ENCODE results near the gene FNBP1L.

FNBP1L gene

GRCh38 chr1:93592551-93592949 is 144.6 kb downstream of the FNBP1L start:
- no peak for DNase-seq (ENCODE audit: low read depth in 2 of 2)

DNA sequence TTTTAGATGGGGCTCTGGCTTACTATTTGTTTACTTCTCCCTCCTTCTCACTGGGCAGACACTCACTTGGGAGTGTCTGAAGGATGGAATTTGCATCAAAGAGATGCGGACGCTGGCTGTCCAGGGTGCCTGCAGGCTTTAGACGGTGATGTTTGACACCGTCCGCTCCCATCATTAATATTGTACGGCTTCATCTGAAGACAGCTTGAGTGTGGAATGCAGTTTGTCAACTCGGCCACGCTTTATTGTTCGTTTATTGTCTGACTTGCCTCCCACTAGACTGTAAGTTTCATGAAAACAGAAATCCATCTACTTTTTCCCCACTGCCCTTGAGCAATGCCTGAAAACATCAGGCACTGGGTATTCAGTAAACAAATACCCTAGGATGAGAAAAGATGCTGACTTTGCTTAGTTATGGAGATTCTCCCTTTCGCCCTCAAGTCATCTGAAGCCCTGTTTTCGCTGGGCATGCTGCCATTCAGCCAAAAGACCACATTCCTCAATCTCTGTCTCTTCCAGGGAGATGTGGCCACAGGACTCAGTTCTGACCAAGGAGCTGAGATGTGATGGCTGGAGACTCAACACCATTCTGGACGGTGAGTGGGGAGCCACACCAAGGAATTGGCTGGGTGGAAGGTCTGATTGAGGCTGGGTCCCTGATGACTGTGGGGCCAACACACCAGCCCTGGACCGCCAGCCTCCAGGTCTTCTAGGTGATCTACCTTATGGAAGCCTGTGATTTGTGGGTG is 146.1 kb downstream of the FNBP1L start:
- no peak for DNase-seq (ENCODE audit: low read depth in 2 of 2)

DNA sequence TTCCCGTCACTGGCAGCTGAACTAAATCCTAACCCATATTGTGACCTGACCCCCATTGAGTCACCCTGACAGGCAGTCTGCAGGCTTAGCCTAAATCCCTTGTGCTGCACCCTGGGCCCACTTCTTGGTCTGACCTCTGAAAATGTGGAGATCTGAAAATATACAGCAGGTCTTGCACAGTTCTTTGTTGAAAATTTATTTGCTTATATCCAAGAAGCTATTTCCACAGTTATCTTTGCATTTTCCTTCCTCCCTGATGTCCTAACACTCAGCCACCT is 146.6 kb downstream of the FNBP1L start:
- DNase-seq (ENCODE audit: low read depth in 2 of 2) = no peak

DNA sequence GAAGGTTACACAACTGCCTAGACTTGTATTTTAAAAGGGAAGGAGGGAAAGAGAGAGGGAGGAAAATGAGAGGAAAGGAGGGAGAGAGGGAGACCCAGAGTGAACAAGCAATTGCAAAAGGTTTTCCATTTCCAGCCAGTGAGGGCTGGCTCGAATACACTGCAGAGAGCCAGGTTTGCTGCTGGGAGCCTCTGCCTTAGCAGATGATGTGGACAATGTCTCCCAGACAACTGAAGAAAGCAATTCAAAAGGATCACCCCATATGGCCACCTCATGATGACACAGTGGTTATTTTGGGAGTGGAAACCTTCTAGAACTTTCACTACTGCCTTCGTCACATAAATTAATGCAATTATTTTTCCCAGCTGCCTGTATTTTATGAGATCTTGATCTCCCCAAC is 147.3 kb downstream of the FNBP1L start:
- DNase-seq (ENCODE audit: low read depth in 2 of 2) = no peak

DNA sequence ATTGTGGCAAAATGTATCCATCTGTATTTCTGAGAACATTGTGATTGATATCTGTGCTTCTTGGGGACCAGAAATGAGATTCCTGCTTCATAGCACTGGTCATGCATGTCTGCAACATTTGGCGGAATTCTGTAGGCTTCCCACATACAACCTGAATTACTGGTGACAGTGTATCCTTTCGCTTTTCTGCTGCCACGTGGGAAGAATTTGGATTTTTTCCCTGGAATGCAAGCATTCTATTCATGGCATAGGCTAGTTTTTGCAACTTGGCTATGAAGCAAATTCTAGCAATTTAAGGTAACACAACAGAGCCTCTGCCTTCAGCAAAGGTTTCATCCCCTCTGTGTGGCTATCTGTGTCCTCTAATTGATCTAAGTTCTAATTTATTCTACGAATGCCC is 147.8 kb downstream of the FNBP1L start:
- DNase-seq (ENCODE audit: low read depth in 2 of 2) = no peak

- no peak for DNase-seq (ENCODE audit: low read depth in 2 of 2)
Measured at GRCh38 chr1:93596329-93597089, 148.6 kb downstream of the FNBP1L start.

- DNase-seq (ENCODE audit: low read depth in 2 of 2) = no peak
Measured at GRCh38 chr1:93597709-93598108, 149.8 kb downstream of the FNBP1L start.

GRCh38 chr1:93598396-93598795 is 150.5 kb downstream of the FNBP1L start:
- DNase-seq (ENCODE audit: low read depth in 2 of 2) = no peak

- DNase-seq (ENCODE audit: low read depth in 2 of 2) = no peak
Measured at GRCh38 chr1:93598861-93599439, 151.0 kb downstream of the FNBP1L start.

DNA sequence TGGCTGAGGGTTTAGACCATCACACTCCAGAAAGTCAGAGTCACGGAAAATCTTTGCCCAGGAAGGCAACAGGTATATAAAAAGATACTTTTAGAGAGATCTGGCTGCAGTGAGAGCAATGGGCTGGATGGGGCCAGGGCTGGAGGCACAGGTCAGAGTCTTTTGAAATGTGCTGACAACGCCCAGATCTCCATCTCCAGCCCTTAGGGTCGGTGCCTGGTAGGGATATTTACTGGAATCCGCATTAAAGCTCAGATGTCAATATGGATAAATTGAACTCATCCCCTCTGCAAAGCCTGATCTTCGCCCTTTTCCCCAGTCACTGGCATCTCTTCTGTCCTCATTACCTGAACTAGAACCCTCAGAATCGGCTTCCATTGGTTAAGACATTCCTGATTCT is 151.6 kb downstream of the FNBP1L start:
- DNase-seq (ENCODE audit: low read depth in 2 of 2) = no peak

DNA sequence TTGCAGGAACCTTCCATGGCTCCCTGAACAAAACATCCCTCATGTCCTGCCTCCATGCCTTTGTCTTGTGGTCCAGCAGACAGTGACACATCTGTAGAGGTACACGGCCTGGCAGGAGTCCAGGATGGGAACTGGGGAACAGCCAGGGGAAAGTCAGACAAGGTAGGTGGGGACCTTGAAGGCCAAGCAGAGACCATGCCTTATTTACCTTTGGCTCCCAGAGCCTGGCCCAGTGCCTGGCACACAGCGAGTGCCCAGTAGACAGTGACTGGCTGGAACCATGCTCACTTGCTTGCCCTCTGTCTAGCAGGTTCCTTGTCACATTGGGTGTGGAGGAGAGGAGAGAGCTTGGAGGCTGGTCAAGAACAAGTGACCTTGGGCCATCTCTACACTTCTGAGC is 152.7 kb downstream of the FNBP1L start:
- DNase-seq (ENCODE audit: low read depth in 2 of 2) = no peak

DNA sequence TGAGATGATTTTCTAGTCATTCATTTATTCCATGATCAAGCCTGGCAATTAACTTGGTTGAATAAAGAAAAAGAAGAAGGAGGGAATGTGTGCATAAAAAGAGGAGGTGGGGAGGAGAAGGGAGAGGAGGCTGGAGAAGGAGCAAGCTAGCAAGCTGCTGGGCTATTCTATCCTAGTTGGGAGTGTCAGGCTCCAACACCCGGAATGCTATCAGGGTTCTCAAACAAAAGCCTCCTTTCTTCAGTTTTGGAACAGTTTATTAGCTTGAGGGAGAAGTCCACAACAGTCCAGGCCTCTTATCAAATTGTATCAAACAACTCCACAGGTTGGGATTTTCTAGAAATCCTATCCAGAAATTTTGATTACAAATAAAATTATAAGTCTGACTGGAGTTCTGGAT is 153.8 kb downstream of the FNBP1L start:
- DNase-seq (ENCODE audit: low read depth in 2 of 2) = no peak

DNA sequence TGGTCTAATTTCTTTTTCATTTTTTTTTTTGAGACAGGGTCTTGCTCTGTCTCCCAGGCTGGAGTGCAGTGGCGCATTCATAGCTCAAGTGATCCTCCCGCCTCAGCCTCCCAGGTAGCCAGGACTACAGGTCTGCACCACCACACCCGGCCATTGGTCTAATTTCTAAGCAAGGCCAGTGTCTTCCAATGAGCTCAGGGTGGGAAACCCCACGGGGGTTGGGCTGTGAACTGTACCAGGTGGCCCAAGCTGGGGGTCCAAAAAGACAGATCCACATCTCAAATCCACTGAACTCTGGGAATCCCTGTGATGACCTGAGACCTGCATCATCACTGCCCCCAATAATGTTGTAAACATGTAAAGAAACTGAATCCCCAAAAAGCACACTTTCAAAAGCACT is 154.2 kb downstream of the FNBP1L start:
- no peak for DNase-seq (ENCODE audit: low read depth in 2 of 2)

DNA sequence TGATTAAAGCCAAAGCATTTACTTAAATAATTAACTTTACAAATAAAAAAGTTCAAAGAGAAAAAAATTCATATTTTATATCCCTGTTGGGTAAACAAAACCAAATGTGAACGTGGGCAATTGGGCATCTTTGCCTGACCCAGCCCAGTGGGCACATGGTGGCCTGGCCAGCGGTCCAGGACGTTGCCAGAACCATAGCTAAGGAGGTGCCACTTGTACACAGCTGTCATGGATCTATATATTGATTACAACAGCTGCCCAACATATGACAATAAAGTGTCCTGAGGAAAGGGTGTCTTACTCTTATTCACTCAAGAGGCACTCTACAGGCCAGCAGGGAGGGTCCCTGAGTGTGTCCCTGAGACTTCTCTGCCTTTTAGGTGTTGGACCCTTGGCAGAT is 155.2 kb downstream of the FNBP1L start:
- DNase-seq (ENCODE audit: low read depth in 2 of 2) = no peak

DNA sequence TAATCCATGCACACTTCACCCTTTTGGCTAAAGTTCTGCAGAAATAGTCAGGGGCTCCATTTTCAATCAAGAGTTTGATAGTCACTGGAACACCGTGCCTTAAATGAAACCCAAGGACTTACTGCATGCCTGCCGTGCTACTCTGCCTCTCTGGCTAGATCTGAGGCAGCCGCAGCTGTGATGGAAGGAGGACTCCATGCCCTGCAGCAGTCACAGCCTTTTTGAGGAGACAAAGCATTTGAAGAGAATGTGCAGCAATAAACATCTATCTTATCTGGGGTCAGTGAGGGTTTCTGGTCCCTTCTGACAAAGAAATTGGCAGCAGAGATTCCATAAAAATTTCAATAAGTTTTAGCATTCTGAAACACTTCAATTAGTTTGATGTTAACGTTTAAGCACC is 155.7 kb downstream of the FNBP1L start:
- DNase-seq (ENCODE audit: low read depth in 2 of 2) = no peak

Measured in stimulated activated CD4-positive, alpha-beta T cell treated with anti-CD3 and anti-CD28 coated beads, Interleukin-1b, Interleukin-23, amount 100 ng/mL, for 1 hour (primary cell).